Stimulated activated CD4-positive, alpha-beta T cell treated with anti-CD3 and anti-CD28 coated beads, Interleukin-15, amount 100 ng/mL, for 48 hours (primary cell): Measurements from ENCODE around the gene LRRC72.

Experiments used
- DNase-seq, 2 donors: peaks; one replicate each; pipeline ENCODE4 v3.0.0-alpha.2; 2020; ENCODE audit warnings: low read depth in 2 of 2

Gene LRRC72

GRCh38 chr7:16626388-16626787 is 99.8 kb downstream of the LRRC72 start:
- no peak for DNase-seq

GRCh38 chr7:16627236-16627635 is 100.6 kb downstream of the LRRC72 start:
- no peak for DNase-seq

- DNase-seq: no peak
These were observed 104.0 kb downstream of the LRRC72 start for GRCh38 chr7:16630654-16631053.
